GM13976 (cell line): ENCODE measurements around the gene CNTN6.

ENCODE experiments used
- DNase-seq: peaks from one replicate; pipeline ENCODE4 v3.0.0; 2012; ENCODE audit warnings: low spot score
- in situ Hi-C: fragments of 300-500 bp; cut with MboI; formaldehyde crosslinking; loops from one replicate; pipeline ENCODE4 v1.12.0; 2022; ENCODE audit warnings: low sequenced_read_pairs, mixed read lengths, inconsistent platforms; ENCODE audit not compliant: unreplicated experiment
- TF ChIP-seq, protein P1 (sequence below): IDR thresholded peaks from 2 replicates; pipeline ENCODE4 v1.5.1; 2012; ENCODE audit warnings: borderline replicate concordance, mild to moderate bottlenecking; ENCODE audit not compliant: insufficient read depth; ENCODE audit errors: extremely low read depth, missing control alignments, control extremely low read depth

The CNTN6 gene

GRCh38 chr3:1447452-1447851 is 354.6 kb downstream of the CNTN6 start:
- DNase-seq: no peak
- in situ Hi-C loops: no loop called here
- TF ChIP-seq, protein P1, sequence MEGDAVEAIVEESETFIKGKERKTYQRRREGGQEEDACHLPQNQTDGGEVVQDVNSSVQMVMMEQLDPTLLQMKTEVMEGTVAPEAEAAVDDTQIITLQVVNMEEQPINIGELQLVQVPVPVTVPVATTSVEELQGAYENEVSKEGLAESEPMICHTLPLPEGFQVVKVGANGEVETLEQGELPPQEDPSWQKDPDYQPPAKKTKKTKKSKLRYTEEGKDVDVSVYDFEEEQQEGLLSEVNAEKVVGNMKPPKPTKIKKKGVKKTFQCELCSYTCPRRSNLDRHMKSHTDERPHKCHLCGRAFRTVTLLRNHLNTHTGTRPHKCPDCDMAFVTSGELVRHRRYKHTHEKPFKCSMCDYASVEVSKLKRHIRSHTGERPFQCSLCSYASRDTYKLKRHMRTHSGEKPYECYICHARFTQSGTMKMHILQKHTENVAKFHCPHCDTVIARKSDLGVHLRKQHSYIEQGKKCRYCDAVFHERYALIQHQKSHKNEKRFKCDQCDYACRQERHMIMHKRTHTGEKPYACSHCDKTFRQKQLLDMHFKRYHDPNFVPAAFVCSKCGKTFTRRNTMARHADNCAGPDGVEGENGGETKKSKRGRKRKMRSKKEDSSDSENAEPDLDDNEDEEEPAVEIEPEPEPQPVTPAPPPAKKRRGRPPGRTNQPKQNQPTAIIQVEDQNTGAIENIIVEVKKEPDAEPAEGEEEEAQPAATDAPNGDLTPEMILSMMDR: no peak

- TF ChIP-seq, protein P1: no peak
- in situ Hi-C loops: no loop called here
- no peak for DNase-seq
Observed at GRCh38 chr3:1448443-1448842, 355.6 kb downstream of the CNTN6 start.
